Neural cell (in vitro differentiated cells): ENCODE results near the gene IQCN.

Experiments used
- CTCF ChIP-seq: fragments of 450-650 bp; IDR thresholded peaks from 2 replicates; pipeline ENCODE4 v1.5.1; 2014; ENCODE audit warnings: antibody characterized with exemption, mild to moderate bottlenecking, moderate library complexity; ENCODE audit not compliant: poor library complexity, severe bottlenecking
- EZH2 ChIP-seq: fragments of 200-600, 300-800 bp; shearing (Covaris generic), sonication (generic); IDR thresholded peaks from 2 replicates; pipeline ENCODE4 v1.6.1; 2014; ENCODE audit warnings: antibody characterized with exemption, low read length, borderline replicate concordance, mild to moderate bottlenecking; ENCODE audit not compliant: insufficient read depth, poor library complexity, severe bottlenecking
- POLR2AphosphoS5 ChIP-seq: IDR thresholded peaks from 2 replicates; pipeline ENCODE4 v1.6.1; 2012

GRCh38 chr19:18299654-18300053 is 25.4 kb upstream of the IQCN start:
- no peak for TF ChIP-seq CTCF
- no peak for TF ChIP-seq POLR2AphosphoS5
- TF ChIP-seq EZH2, result no peak
